ENCODE data around the gene PHACTR2. TPM values are rescaled to one million over a fixed set of nuclear protein-coding genes. Genes with fewer than 3 reads are reported as not detected.

PHACTR2 gene
- total and polyA plus RNA-seq, 7 experiments from 2014 or later: 10.0 to 42.2 (median 21.7) TPM

GRCh38 chr6:143804835-143805239, 127.1 kb downstream of the PHACTR2 start:
- H3K27ac Mint-ChIP-seq: peak overlapping the region in 2 of 9 donors; percentile 46 to 49
- ATAC-seq (no peak), DNase-seq (no peak)
- no peaks in the 10 kb centered on the region for H3K27me3 Mint-ChIP-seq
- ChIA-PET CTCF (no interaction called here), POLR2A (no interaction called here)
- peaks cover 0 to 14% (median 5%) of the 10 kb centered on the region in 11 donors for H3K9me3 Mint-ChIP-seq
- H3K4me3 ChIP-seq (ENCODE audit: low read length): no peak overlapping the region
- H3K36me3 ChIP-seq (ENCODE audit: control insufficient read depth in 2 of 3, insufficient read depth in 3 of 3, low read length in 3 of 3): no peaks in the 10 kb centered on the region
- intact Hi-C loops (cut with micrococcal nuclease): no loop called here
- peaks cover 0 to 40% (median 4%) of the 10 kb centered on the region in 7 donors for H3K4me1 Mint-ChIP-seq
- H3K9me3 ChIP-seq (ENCODE audit: control insufficient read depth in 2 of 3, low read length in 3 of 3): no peaks in the 10 kb centered on the region
- no peaks in the 10 kb centered on the region for H3K4me1 ChIP-seq (ENCODE audit: control insufficient read depth in 2 of 2, insufficient read depth in 2 of 2, low read length in 2 of 2)
- H3K4me3 Mint-ChIP-seq: no peak overlapping the region
- no peak overlapping the region for H3K27ac ChIP-seq (ENCODE audit: low read depth, low read length)
- no peaks in the 10 kb centered on the region for H3K27me3 ChIP-seq (ENCODE audit: control insufficient read depth in 2 of 2, insufficient read depth in 2 of 2, low read length in 2 of 2)
- peaks cover 9 to 56% (median 37%) of the 10 kb centered on the region in 5 donors for H3K36me3 Mint-ChIP-seq

GRCh38 chr6:143806282-143807102, 128.7 kb downstream of the PHACTR2 start:
- Mint-ChIP-seq H3K36me3 (peaks cover 4 to 44% (median 30%) of the 10 kb centered on the region in 5 donors), H3K4me3 (peak overlapping the region in 1 of 10 donors; percentile 25), H3K27me3 (no peaks in the 10 kb centered on the region), H3K27ac (peak overlapping the region in 1 of 9 donors; percentile 62), H3K4me1 (peaks cover 0 to 33% (median 4%) of the 10 kb centered on the region in 7 donors), H3K9me3 (peaks cover 0 to 2% (median 0%) of the 10 kb centered on the region in 11 donors)
- H3K4me3 ChIP-seq (ENCODE audit: low read length): no peak overlapping the region
- H3K27ac ChIP-seq (ENCODE audit: low read depth, low read length): no peak overlapping the region
- H3K27me3 ChIP-seq (ENCODE audit: control insufficient read depth in 2 of 2, insufficient read depth in 2 of 2, low read length in 2 of 2): no peaks in the 10 kb centered on the region
- no peaks in the 10 kb centered on the region for H3K4me1 ChIP-seq (ENCODE audit: control insufficient read depth in 2 of 2, insufficient read depth in 2 of 2, low read length in 2 of 2)
- no peaks in the 10 kb centered on the region for H3K9me3 ChIP-seq (ENCODE audit: control insufficient read depth in 2 of 3, low read length in 3 of 3)
- intact Hi-C loops (cut with micrococcal nuclease): loop anchor here in 1 of 2 donors (2.0 kb wide), 1 partner anchor 36 kb away; the partner anchor contains the start of gene LTV1
- H3K36me3 ChIP-seq (ENCODE audit: control insufficient read depth in 2 of 3, insufficient read depth in 3 of 3, low read length in 3 of 3): no peaks in the 10 kb centered on the region
- ATAC-seq (peak; percentile 48), DNase-seq (peak in 1 of 9 donors; percentile 84)
- ChIA-PET POLR2A (no interaction called here), CTCF (interaction anchor here (0.6 kb wide), 1 partner anchor 1145 kb away, joined by 3 read pairs; no protein-coding TSS in a partner anchor)

GRCh38 chr6:143807103-143807772, 129.5 kb downstream of the PHACTR2 start:
- Histone ChIP-seq H3K27me3 (ENCODE audit: control insufficient read depth in 2 of 2, insufficient read depth in 2 of 2, low read length in 2 of 2) (no peaks in the 10 kb centered on the region), H3K27ac (ENCODE audit: low read depth, low read length) (no peak overlapping the region), H3K36me3 (ENCODE audit: control insufficient read depth in 2 of 3, insufficient read depth in 3 of 3, low read length in 3 of 3) (no peaks in the 10 kb centered on the region), H3K9me3 (ENCODE audit: control insufficient read depth in 2 of 3, low read length in 3 of 3) (no peaks in the 10 kb centered on the region), H3K4me3 (ENCODE audit: low read length) (no peak overlapping the region), H3K4me1 (ENCODE audit: control insufficient read depth in 2 of 2, insufficient read depth in 2 of 2, low read length in 2 of 2) (no peaks in the 10 kb centered on the region)
- H3K9me3 Mint-ChIP-seq: no peaks in the 10 kb centered on the region
- CTCF ChIA-PET: interaction anchor here (0.6 kb wide), 1 partner anchor 1146 kb away, joined by 3 read pairs; no protein-coding TSS in a partner anchor
- no peaks in the 10 kb centered on the region for H3K27me3 Mint-ChIP-seq
- DNase-seq (no peak), ATAC-seq (no peak)
- POLR2A ChIA-PET: no interaction called here
- intact Hi-C loops (cut with micrococcal nuclease): loop anchor here in 1 of 2 donors (2.0 kb wide), 1 partner anchor 36 kb away; the partner anchor contains the start of gene LTV1
- no peak overlapping the region for H3K4me3 Mint-ChIP-seq
- peaks cover 0 to 36% (median 4%) of the 10 kb centered on the region in 7 donors for H3K4me1 Mint-ChIP-seq
- H3K27ac Mint-ChIP-seq: peak overlapping the region in 1 of 9 donors; percentile 1
- peaks cover 4 to 43% (median 28%) of the 10 kb centered on the region in 5 donors for H3K36me3 Mint-ChIP-seq

GRCh38 chr6:143810745-143811144, 133.0 kb downstream of the PHACTR2 start:
- H3K36me3 ChIP-seq (ENCODE audit: control insufficient read depth in 2 of 3, insufficient read depth in 3 of 3, low read length in 3 of 3): no peaks in the 10 kb centered on the region
- ATAC-seq (no peak), DNase-seq (no peak)
- H3K27me3 Mint-ChIP-seq: no peaks in the 10 kb centered on the region
- H3K4me3 Mint-ChIP-seq: no peak overlapping the region
- H3K27me3 ChIP-seq (ENCODE audit: control insufficient read depth in 2 of 2, insufficient read depth in 2 of 2, low read length in 2 of 2): no peaks in the 10 kb centered on the region
- POLR2A ChIA-PET: no interaction called here
- H3K9me3 Mint-ChIP-seq: no peaks in the 10 kb centered on the region
- intact Hi-C loops (cut with micrococcal nuclease): no loop called here
- CTCF ChIA-PET: no interaction called here
- H3K36me3 Mint-ChIP-seq: peaks cover 4 to 31% (median 19%) of the 10 kb centered on the region in 5 donors
- no peaks in the 10 kb centered on the region for H3K9me3 ChIP-seq (ENCODE audit: control insufficient read depth in 2 of 3, low read length in 3 of 3)
- H3K4me1 Mint-ChIP-seq: peaks cover 0 to 20% (median 0%) of the 10 kb centered on the region in 7 donors
- no peak overlapping the region for H3K4me3 ChIP-seq (ENCODE audit: low read length)
- no peak overlapping the region for H3K27ac ChIP-seq (ENCODE audit: low read depth, low read length)
- no peak overlapping the region for H3K27ac Mint-ChIP-seq
- H3K4me1 ChIP-seq (ENCODE audit: control insufficient read depth in 2 of 2, insufficient read depth in 2 of 2, low read length in 2 of 2): no peaks in the 10 kb centered on the region

- Mint-ChIP-seq H3K9me3 (no peaks in the 10 kb centered on the region), H3K27me3 (no peaks in the 10 kb centered on the region), H3K36me3 (peaks cover 4 to 31% (median 17%) of the 10 kb centered on the region in 5 donors), H3K4me1 (peaks cover 0 to 12% (median 0%) of the 10 kb centered on the region in 7 donors), H3K27ac (no peak overlapping the region), H3K4me3 (no peak overlapping the region)
- Histone ChIP-seq H3K27ac (ENCODE audit: low read depth, low read length) (no peak overlapping the region), H3K27me3 (ENCODE audit: control insufficient read depth in 2 of 2, insufficient read depth in 2 of 2, low read length in 2 of 2) (no peaks in the 10 kb centered on the region), H3K36me3 (ENCODE audit: control insufficient read depth in 2 of 3, insufficient read depth in 3 of 3, low read length in 3 of 3) (no peaks in the 10 kb centered on the region), H3K9me3 (ENCODE audit: control insufficient read depth in 2 of 3, low read length in 3 of 3) (no peaks in the 10 kb centered on the region), H3K4me1 (ENCODE audit: control insufficient read depth in 2 of 2, insufficient read depth in 2 of 2, low read length in 2 of 2) (no peaks in the 10 kb centered on the region), H3K4me3 (ENCODE audit: low read length) (no peak overlapping the region)
- POLR2A ChIA-PET: no interaction called here
- ATAC-seq: no peak
- CTCF ChIA-PET: no interaction called here
- intact Hi-C loops (cut with micrococcal nuclease): no loop called here
- DNase-seq: no peak
These were observed 133.9 kb downstream of the PHACTR2 start for GRCh38 chr6:143811501-143812157.

- no peaks in the 10 kb centered on the region for H3K27me3 Mint-ChIP-seq
- ChIA-PET POLR2A (no interaction called here), CTCF (no interaction called here)
- Histone ChIP-seq H3K27me3 (ENCODE audit: control insufficient read depth in 2 of 2, insufficient read depth in 2 of 2, low read length in 2 of 2) (no peaks in the 10 kb centered on the region), H3K4me1 (ENCODE audit: control insufficient read depth in 2 of 2, insufficient read depth in 2 of 2, low read length in 2 of 2) (no peaks in the 10 kb centered on the region), H3K27ac (ENCODE audit: low read depth, low read length) (no peak overlapping the region), H3K4me3 (ENCODE audit: low read length) (no peak overlapping the region), H3K9me3 (ENCODE audit: control insufficient read depth in 2 of 3, low read length in 3 of 3) (no peaks in the 10 kb centered on the region), H3K36me3 (ENCODE audit: control insufficient read depth in 2 of 3, insufficient read depth in 3 of 3, low read length in 3 of 3) (no peaks in the 10 kb centered on the region)
- peaks cover 0 to 10% (median 4%) of the 10 kb centered on the region in 5 donors for H3K36me3 Mint-ChIP-seq
- H3K9me3 Mint-ChIP-seq: no peaks in the 10 kb centered on the region
- H3K27ac Mint-ChIP-seq: no peak overlapping the region
- no peak for DNase-seq
- H3K4me1 Mint-ChIP-seq: peaks cover 0 to 3% (median 0%) of the 10 kb centered on the region in 7 donors
- ATAC-seq: no peak
- intact Hi-C loops (cut with micrococcal nuclease): no loop called here
- no peak overlapping the region for H3K4me3 Mint-ChIP-seq
These were observed 139.9 kb downstream of the PHACTR2 start for GRCh38 chr6:143817621-143818020.

Data from naive thymus-derived CD4-positive, alpha-beta T cell (primary cell).